Keratinocyte (primary cell): ENCODE measurements around the gene SLC29A2.

Source experiments
- EZH2 ChIP-seq: IDR thresholded peaks from one replicate; pipeline ENCODE4 v1.6.1; 2012; ENCODE audit warnings: inconsistent platforms, mild to moderate bottlenecking, low read length, moderate library complexity
- TF ChIP-seq, protein P1 (sequence below), 3 experiments: IDR thresholded peaks in 1 of 3; conservative IDR thresholded peaks in 1 of 3; optimal IDR thresholded peaks in 1 of 3; 2 replicates in 2 of 3; 3 replicates in 1 of 3; pipeline versions ENCODE3 to v1.5.1; 2011; ENCODE audit warnings: low read length in 3 of 3, mild to moderate bottlenecking in 3 of 3, moderate library complexity in 2 of 3, control low read depth in 1 of 3, inconsistent platforms in 1 of 3; ENCODE audit not compliant: insufficient read depth in 2 of 3; ENCODE audit errors: extremely low read depth in 1 of 3

DNA sequence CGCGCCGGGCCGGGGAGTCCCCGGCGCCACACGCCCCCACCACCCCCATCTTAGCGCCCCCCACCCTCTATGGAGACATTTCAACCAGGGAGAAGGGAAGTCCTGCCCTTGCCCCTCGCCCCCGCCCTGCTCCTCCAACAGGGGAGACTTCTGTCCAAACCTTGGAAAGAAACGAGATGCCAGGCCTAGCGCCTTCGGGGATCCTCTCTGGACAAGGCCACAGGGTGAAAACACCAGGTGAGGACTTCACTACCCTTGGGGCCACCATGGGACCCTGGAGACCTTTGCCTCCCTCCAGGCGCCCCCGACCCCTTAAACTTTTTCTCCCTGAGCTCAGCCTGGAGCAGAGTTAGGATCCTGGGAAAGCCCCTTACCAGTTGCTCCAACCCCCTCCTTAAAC is 37.7 kb upstream of the SLC29A2 start:
- TF ChIP-seq, protein P1, sequence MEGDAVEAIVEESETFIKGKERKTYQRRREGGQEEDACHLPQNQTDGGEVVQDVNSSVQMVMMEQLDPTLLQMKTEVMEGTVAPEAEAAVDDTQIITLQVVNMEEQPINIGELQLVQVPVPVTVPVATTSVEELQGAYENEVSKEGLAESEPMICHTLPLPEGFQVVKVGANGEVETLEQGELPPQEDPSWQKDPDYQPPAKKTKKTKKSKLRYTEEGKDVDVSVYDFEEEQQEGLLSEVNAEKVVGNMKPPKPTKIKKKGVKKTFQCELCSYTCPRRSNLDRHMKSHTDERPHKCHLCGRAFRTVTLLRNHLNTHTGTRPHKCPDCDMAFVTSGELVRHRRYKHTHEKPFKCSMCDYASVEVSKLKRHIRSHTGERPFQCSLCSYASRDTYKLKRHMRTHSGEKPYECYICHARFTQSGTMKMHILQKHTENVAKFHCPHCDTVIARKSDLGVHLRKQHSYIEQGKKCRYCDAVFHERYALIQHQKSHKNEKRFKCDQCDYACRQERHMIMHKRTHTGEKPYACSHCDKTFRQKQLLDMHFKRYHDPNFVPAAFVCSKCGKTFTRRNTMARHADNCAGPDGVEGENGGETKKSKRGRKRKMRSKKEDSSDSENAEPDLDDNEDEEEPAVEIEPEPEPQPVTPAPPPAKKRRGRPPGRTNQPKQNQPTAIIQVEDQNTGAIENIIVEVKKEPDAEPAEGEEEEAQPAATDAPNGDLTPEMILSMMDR (optimal IDR thresholded peaks at IDR 0.05 in 1 of 3, IDR thresholded peaks at IDR 0.05 in 1 of 3, conservative IDR thresholded peaks at IDR 0.05 in 1 of 3; ENCODE audit: extremely low read depth in 1 of 3, insufficient read depth in 2 of 3, low read length in 3 of 3) = no peak
- TF ChIP-seq EZH2 = no peak
